ENCODE measurements around the gene PHLDA3.
A peak's percentile ranks its signal among the peaks of the same experiment; 100 is the strongest.

Gene PHLDA3

DNA sequence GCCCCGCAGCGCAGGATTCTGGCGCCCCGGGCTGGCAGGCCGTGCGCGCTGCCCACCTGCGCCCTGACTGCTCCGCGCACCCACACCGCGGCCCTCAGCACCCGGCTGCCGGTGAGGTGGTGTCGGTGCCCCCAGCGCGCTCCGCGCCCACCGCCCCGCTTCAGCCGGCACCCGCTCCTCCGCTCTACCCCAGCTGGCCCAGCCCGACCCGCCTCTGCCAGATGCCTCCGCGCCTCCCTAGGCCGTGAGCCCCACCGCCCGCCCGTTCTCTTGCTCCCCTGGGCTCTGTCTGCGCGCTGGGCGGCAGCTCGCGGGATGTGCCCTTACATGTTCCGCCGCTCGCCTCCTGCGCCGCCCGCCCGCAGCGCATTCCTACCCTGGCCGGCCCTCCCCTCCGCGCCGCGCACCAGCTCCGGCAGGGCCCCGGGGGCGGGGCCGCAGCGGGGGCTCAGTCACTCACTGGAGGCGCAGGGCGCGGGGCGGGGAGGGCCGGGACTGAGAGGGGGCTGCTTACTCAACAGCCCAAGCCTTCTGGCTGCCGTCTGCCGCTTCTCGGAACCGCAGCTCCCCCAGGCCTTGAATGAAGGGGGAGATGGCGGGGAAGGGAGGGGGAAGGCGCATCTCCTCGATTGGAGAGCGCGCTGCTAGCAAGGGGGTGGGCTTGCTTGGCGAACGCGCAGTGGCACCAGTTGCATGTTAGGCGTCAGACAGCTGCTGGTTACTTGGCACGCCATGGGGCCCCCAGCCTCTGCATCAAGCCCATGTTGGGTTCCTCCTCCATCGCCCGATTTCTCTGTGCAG, at the start of gene PHLDA3:
Gene PHLDA3 (minus strand): TSS at position 345 of the 801 bp plus-strand sequence. CDS start 402 bp downstream, outside the sequence.
- peak within 1 kb of the TSS; percentile 66; the same call in 1 of the 2 replicates for H2AFZ ChIP-seq (ENCODE audit: low read length)
- TF ChIP-seq CTCF (conservative IDR thresholded peaks at IDR 0.05; ENCODE audit: low read length): no peak
- TF ChIP-seq EZH2phosphoT487 (IDR thresholded peaks at IDR 0.05; ENCODE audit: borderline replicate concordance): no peak

DNA sequence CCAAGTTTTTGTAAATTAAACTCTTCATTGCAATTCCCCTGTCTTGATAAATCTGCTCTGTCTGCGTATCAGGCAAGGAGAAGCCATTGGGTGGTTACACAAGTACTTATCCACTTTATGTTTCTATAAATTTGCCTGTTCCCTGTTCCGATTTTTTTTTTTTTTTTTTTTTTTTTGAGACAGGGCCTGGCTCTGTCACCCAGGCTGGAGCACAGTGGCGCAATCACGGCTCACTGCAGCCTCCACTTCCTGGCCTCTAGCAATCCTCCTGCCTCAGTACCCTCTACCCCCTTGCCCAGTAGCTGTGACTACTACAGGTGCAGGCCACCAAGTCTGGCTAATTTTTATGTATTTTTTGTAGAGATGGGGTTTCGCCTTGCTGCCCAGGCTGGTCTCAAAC, 49.1 kb upstream of the PHLDA3 start:
- Histone ChIP-seq H3K36me3 (ENCODE audit: insufficient read depth, low read length) (no peaks in the 10 kb centered on the region), H3K27me3 (ENCODE audit: insufficient read depth, low read length, poor library complexity, severe bottlenecking) (no peaks in the 10 kb centered on the region), H3K4me3 (ENCODE audit: low read length, poor library complexity, severe bottlenecking) (no peak overlapping the region), H2AFZ (ENCODE audit: low read length) (no peak overlapping the region), H3K4me1 (ENCODE audit: insufficient read depth, low read length, poor library complexity, severe bottlenecking) (no peaks in the 10 kb centered on the region), H4K20me1 (ENCODE audit: insufficient read depth, low read length, poor library complexity, severe bottlenecking) (no peaks in the 10 kb centered on the region), H3K9ac (ENCODE audit: low read depth, low read length, poor library complexity, severe bottlenecking) (no peak overlapping the region), H3F3A (ENCODE audit: low read depth) (no peaks in the 10 kb centered on the region), H3K79me2 (ENCODE audit: insufficient read depth, low read length) (no peaks in the 10 kb centered on the region), H3K9me2 (replicated peaks; ENCODE audit: low read depth, low read length) (no peaks in the 10 kb centered on the region), H3K4me2 (ENCODE audit: low read depth, low read length, poor library complexity, severe bottlenecking) (no peak overlapping the region), H3K9me3 (ENCODE audit: insufficient read depth, low read depth, low read length) (no peaks in the 10 kb centered on the region)
- TF ChIP-seq EZH2phosphoT487 (IDR thresholded peaks at IDR 0.05; ENCODE audit: borderline replicate concordance) (no peak), CTCF (conservative IDR thresholded peaks at IDR 0.05; ENCODE audit: low read length) (no peak)

More for the DNA sequence above, at the start of gene PHLDA3:
- Histone ChIP-seq H3K27me3 (ENCODE audit: insufficient read depth, low read length, poor library complexity, severe bottlenecking) (peaks cover 20% of the 10 kb centered on the region), H3K9ac (ENCODE audit: low read depth, low read length, poor library complexity, severe bottlenecking) (peak within 1 kb of the TSS; percentile 62), H3K36me3 (ENCODE audit: insufficient read depth, low read length) (no peaks in the 10 kb centered on the region), H3K4me2 (ENCODE audit: low read depth, low read length, poor library complexity, severe bottlenecking) (peak within 1 kb of the TSS; percentile 73), H4K20me1 (ENCODE audit: insufficient read depth, low read length, poor library complexity, severe bottlenecking) (no peaks in the 10 kb centered on the region), H3K9me3 (ENCODE audit: insufficient read depth, low read depth, low read length) (no peaks in the 10 kb centered on the region), H3F3A (ENCODE audit: low read depth) (no peaks in the 10 kb centered on the region), H3K4me3 (ENCODE audit: low read length, poor library complexity, severe bottlenecking) (peak within 1 kb of the TSS; percentile 68), H3K4me1 (ENCODE audit: insufficient read depth, low read length, poor library complexity, severe bottlenecking) (no peaks in the 10 kb centered on the region), H3K79me2 (ENCODE audit: insufficient read depth, low read length) (no peaks in the 10 kb centered on the region), H3K9me2 (replicated peaks; ENCODE audit: low read depth, low read length) (no peaks in the 10 kb centered on the region)

DNA sequence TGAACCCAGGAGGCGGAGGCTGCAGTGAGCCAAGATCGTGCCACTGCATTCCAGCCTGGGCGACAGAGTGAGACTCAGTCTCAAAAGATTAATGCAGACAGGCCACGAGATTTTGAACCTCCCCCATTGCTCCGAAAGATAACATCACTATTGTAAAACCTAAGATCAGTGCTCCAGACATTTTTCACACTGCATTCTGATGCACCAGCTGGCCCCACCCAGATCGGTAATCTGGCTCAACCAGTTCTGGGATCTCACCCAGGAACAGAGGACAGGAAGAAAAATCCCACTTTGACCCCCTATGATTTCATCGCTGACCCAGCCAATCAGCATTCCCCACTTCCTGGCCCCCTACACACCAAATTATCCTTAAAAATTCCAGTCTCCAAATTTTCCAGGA, 48.6 kb upstream of the PHLDA3 start:
- H3K9me2 ChIP-seq (replicated peaks; ENCODE audit: low read depth, low read length): no peaks in the 10 kb centered on the region
- no peaks in the 10 kb centered on the region for H3K79me2 ChIP-seq (ENCODE audit: insufficient read depth, low read length)
- H3K4me1 ChIP-seq (ENCODE audit: insufficient read depth, low read length, poor library complexity, severe bottlenecking): no peaks in the 10 kb centered on the region
- H2AFZ ChIP-seq (ENCODE audit: low read length): no peak overlapping the region
- no peak for TF ChIP-seq CTCF (conservative IDR thresholded peaks at IDR 0.05; ENCODE audit: low read length)
- TF ChIP-seq EZH2phosphoT487 (IDR thresholded peaks at IDR 0.05; ENCODE audit: borderline replicate concordance): no peak
- no peaks in the 10 kb centered on the region for H3F3A ChIP-seq (ENCODE audit: low read depth)
- no peak overlapping the region for H3K9ac ChIP-seq (ENCODE audit: low read depth, low read length, poor library complexity, severe bottlenecking)
- no peak overlapping the region for H3K4me3 ChIP-seq (ENCODE audit: low read length, poor library complexity, severe bottlenecking)
- H3K36me3 ChIP-seq (ENCODE audit: insufficient read depth, low read length): no peaks in the 10 kb centered on the region
- no peaks in the 10 kb centered on the region for H4K20me1 ChIP-seq (ENCODE audit: insufficient read depth, low read length, poor library complexity, severe bottlenecking)
- H3K27me3 ChIP-seq (ENCODE audit: insufficient read depth, low read length, poor library complexity, severe bottlenecking): no peaks in the 10 kb centered on the region
- no peaks in the 10 kb centered on the region for H3K9me3 ChIP-seq (ENCODE audit: insufficient read depth, low read depth, low read length)
- no peak overlapping the region for H3K4me2 ChIP-seq (ENCODE audit: low read depth, low read length, poor library complexity, severe bottlenecking)
